GM12874 (cell line): ENCODE measurements around the gene RSAD1.

ENCODE experiments used
- CTCF ChIP-seq: IDR thresholded peaks from 2 replicates; pipeline ENCODE4 v1.5.1; 2011; ENCODE audit warnings: low read depth, mild to moderate bottlenecking, control low read depth, low read length, moderate library complexity; ENCODE audit not compliant: insufficient read depth

The RSAD1 gene

GRCh38 chr17:50478391-50479381 lies at the start of gene RSAD1:
Gene RSAD1, plus strand, starts transcription at chr17:50478860. Its CDS starts 25 bp downstream, at chr17:50478885.
- peak; percentile 93 for TF ChIP-seq CTCF

GRCh38 chr17:50429793-50430192 lies 48.9 kb upstream of the RSAD1 start:
- no peak for TF ChIP-seq CTCF

- TF ChIP-seq CTCF: no peak
Observed at GRCh38 chr17:50430821-50431618, 47.6 kb upstream of the RSAD1 start.

- TF ChIP-seq CTCF: no peak
Observed at GRCh38 chr17:50432125-50432762, 46.4 kb upstream of the RSAD1 start.

DNA sequence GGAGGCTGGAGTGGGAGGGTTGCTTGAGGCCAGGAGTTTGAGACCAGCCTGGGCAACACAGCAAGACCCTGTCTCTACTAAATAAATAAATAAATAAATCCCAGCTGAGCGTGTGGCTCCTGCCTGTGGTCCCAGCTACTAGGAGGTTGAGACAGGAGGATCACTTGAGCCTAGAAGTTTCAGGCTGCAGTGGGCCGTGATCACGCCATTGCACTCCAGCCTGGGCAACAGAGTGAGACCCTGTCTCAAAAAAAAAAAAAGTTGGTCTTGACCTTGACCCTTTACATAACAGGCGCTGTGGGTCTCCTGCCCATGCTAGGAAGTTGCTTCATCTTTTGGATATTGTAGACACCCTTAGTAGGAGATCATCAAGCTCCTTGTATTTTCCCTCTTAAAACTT lies 41.3 kb upstream of the RSAD1 start:
- TF ChIP-seq CTCF: no peak

DNA sequence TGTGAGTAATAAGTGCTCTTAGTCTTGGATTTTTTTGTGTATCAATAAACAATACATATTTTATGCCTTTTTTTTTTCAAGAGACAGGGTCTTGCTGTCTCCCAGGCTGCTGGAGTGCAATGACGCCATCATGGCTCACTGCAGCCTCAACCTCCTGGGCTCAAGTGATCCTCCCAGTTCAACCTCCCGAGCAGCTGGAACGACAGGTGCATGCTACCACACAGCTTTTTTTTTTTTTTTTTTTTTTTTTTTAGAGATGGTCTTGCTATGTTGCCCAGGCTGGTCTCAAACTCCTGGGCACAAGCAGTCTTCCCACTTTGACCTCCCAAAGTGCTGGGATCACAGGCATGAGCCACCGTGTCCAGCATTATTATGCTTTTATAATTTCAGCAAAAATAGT lies 39.7 kb upstream of the RSAD1 start:
- TF ChIP-seq CTCF: no peak

GRCh38 chr17:50440172-50440837 lies 38.4 kb upstream of the RSAD1 start:
- TF ChIP-seq CTCF: no peak
